NCI-H345 treated with DMSO at 0.1 percent for 48 hours (cell line): ENCODE measurements around the gene ACTR3.

ENCODE experiments used
- DNase-seq: peaks from one replicate; lab custom pipeline; 2025; ENCODE audit not compliant: unreplicated experiment; lab: John Stamatoyannopoulos, UW

Gene ACTR3

DNA sequence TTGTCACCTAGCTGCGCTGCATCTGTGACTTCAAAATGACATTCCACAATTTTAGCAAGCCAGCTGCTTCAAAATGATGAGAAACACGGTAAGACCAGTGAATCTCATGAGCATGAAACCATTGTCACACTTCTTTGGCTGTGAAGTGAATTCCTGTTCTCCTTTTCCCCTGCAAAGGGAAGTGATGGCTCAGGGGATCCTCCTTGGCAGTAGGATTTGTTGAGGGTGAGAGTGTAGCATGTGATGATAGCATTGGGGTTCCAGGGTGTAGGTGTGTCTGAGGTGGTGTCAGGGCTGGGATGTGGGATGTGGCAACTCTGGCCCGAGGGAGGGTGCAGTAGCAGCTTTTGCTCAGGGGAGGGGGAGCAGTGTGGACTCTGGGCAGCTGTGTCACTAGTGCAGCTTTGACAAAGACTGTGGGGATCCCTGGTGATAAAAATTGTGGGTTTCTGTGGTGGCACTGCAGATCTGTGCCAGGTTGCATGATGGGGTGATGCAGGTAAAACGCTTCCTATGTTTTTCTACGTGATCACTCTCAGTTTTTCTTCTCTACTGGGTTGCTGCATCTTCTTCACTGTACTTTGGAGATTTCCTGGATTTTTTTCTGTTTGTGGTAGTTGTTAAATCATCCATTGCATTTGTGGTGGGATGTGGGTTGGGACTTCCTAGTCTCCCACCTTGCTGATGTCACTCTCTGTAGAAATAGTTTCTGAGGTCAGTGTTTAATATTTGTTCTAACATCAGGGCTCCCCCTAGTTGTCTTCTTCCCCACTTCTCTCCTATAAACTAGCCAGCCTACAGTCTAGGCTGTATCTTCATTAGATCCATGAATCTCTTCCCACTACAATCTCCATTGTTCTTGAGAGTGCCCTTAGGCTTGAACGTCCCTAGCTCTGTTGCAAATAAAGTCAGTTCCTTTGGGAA lies 107.0 kb downstream of the ACTR3 start:
- DNase-seq: no peak

DNA sequence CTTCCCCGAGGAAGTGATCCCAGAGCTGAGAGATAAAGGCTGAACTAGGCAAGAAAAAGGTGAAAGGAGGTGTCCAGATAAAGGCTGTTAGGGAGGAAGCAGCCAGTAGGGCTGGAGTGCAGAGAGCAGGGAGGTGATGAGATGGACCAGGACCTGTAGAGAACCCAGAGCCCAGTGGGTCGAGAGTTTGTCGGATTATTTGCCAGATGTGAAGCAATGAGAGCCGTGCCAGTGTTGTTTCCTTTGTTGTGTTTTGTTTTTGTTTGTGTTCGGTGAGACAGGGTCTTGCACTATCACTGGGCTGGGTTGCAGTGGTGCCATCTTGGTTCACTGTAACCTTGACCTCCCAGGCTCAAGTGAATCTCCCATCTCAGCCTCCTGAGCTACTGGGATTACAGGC lies 111.3 kb downstream of the ACTR3 start:
- no peak for DNase-seq

DNA sequence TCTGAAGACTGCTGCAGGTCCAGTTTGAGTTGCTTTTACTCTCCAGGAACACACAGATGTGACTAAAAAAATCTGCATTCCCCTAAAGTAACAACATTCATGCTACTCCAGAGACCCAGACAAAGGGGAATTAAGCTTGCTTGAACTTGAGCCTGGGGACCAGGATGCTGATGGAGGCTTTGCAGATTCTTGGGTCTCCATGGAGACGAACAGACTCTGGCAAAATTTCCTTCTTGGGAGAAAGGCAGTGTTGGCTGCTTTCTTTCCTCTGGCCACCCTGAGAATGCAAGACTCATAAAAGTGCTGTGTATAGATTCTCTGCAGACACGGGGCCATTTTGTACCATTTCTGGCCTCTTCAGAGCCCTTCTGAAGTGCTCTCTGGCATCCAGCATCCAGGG lies 112.0 kb downstream of the ACTR3 start:
- DNase-seq: no peak

DNA sequence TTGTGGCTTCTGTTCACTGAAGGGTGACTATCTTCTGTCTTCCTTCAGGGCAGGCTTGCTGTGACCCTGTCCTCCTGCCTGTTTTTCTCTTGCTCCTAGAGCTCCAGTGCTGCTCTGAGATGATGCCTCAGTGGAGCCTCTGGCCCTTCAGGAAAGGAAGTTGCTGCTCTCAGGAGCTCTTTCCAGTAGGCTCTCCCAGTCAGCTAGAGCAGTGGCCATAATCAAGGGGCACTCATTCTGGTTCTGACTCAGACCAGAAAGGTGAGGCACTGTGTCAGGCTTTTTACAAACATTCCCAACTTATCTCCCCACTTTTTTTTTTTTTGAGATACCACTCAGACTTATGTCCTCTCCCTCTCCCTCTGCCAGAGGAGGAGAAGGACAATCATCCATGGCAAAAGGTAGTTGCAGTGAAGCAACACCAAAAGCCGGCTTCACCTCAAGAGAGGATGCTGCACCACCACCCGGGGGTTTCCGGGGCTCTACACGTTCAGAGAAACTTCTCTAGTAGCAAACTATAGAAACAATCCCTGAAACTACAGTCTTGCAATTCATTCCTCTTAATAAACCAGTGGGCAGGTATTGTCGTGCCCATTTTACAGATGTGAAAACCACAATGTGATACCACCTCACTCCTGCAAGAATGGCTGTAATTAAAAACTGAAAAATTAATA lies 115.4 kb downstream of the ACTR3 start:
- no peak for DNase-seq

DNA sequence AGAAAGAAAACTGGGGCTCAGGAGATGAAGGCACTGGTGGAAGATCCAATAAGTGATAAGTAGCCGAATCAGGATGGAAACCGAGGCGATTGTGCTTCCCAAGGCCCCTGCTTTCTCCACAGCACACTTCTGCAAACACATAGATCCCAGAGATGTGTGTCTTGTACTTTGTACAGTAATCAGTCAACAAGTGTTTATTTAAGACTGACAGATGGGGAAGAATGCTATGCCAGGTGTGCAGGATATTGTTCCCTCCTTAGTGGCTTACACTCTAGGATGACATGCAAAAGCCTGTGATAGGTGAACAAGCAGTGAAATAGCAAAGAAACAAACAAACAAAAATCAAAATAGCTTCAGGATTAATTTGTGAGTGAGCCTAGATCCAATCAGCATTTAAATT lies 116.6 kb downstream of the ACTR3 start:
- DNase-seq: no peak

DNA sequence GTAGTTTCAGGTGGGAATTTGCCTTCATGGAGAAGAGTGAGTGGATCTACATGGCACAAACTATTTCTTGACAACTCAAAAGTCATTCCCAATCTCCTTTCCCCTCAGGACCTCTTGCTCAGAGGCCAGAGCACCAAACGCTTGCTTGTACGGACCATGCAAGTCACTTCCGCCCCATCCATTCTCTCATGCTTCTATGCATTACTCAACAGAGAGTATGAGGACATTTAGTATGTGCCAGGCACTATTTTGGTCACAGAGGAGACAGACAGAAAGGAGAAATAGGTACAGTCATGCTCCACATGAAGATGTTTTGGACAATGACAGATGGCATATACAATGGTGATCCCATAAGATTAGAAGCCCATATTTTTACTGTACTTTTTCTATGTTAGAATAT lies 117.5 kb downstream of the ACTR3 start:
- DNase-seq: no peak

DNA sequence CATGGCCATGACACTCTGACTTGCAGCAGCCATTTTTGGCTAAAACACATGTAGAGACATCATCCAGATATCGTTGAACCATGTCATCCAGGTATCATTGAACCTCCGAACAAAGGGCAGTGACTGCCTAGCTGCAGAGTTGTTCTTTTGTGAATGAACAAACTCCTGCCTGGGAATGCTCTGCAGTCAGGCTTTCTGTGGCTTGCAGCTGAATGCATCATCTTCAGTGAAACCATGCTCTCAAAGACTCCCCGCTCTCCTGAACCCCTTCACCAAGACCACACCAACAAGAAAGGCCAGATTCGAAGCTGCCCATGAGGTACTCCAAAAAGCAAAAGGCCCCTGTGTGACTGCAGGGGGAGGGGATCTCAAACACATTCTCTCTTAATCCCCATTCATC lies 118.8 kb downstream of the ACTR3 start:
- no peak for DNase-seq

DNA sequence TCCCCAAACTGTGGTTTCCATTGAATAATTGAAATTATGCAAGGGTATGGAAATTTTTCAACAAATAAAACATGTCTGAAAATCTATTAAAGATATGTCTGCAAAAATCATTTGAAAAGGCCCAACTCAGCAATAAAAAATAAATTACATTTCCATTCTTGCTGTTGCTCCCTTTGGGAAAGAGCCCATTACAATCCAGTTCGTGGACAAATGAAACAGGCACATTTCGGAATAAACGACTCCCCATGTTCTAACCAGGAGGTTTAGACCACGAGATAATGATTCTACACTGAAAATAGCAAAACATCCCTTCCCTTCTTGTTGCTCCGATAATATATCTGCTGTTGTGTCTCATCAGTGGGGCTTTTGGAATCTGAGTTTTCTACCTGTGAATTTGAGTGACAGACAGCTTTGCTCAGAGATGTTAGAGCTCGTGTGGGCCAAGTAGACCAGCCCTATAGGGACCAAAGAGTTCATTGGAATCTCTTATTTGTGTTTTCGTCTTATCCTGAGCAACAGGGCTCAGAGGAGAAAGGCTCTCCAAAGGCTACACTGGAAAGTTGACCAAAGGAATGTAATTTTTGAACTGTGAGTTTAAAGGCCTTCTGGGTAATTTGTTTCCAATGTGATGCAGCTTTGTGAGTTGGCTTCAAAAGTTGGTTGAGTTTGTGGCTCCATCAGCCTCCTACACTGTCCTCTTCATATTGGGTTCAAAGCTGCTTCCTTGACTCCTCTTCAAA lies 119.5 kb downstream of the ACTR3 start:
- DNase-seq: no peak

DNA sequence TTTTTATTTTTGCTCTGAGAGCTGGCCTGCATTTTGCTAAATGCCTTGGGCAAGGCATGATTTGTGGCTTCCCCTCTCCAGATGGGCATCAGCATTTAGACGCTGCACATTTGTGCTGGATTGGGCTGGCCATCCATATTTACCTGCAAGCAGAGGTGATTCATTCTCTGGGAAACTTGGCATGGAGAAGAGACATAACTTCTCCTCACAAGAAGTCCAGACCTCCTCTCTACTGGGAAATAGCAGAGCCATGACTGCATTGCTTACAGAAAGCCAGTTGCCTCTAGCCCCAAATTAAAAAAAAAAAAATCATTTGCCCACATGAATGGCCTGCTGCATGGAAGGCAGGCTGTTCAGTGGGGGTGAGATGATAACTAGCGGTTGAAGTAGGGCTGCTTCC lies 120.1 kb downstream of the ACTR3 start:
- DNase-seq: no peak

DNA sequence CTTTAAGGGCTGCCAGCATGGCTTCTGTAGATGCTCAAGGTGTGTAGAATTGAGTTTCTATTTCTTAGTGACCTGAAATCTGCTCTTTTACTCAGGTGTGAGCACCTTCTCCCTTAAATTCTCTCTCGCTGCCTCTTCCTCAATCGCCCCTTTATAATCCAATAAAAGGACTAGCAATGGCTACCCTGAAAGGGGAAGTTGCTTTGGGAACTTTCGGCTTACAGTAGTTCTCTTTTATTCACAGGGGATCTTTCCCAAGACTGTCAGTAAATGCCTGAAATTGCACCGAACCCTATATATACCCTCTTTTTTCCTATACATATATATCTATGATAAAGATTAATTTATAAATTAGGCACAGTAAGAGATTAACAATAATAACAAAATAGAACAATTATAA lies 121.8 kb downstream of the ACTR3 start:
- DNase-seq: no peak
